Esophagus squamous epithelium (tissue), 5 donors: ENCODE results near the gene SPON1. TPM values are rescaled to one million over a fixed set of nuclear protein-coding genes. Genes with fewer than 3 reads are reported as not detected.

Experiments
- DNase-seq: peaks from one replicate; lab custom pipeline; 2025; lab: John Stamatoyannopoulos, UW
- H3K27ac ChIP-seq, 4 donors: fragments of 200-600 bp; sonication (generic); one replicate each; pipeline ENCODE4 v1.5.1; 2016 to 2019; ENCODE audit warnings: mild to moderate bottlenecking in 1 of 4
- H3K27me3 ChIP-seq, 4 donors: fragments of 200-600 bp; sonication (generic); 1 replicate in 3 of 4; 2 replicates in 1 of 4; pipeline versions ENCODE4 v1.5.1 to v1.6.0; 2017 to 2021; ENCODE audit warnings: antibody characterized with exemption in 1 of 4
- H3K36me3 ChIP-seq, 3 donors: fragments of 200-600 bp; sonication (generic); one replicate each; pipeline ENCODE4 v1.5.1; 2016 to 2019
- H3K4me1 ChIP-seq, 3 donors: fragments of 200-600 bp; sonication (generic); one replicate each; pipeline ENCODE4 v1.5.1; 2017 to 2019
- H3K4me3 ChIP-seq, 4 donors: fragments of 200-600 bp; sonication (generic); 1 replicate in 3 of 4; 2 replicates in 1 of 4; pipeline ENCODE4 v1.5.1; 2016 to 2019; ENCODE audit warnings: mild to moderate bottlenecking in 2 of 4, moderate library complexity in 1 of 4
- H3K9me3 ChIP-seq, 3 donors: fragments of 200-600 bp; sonication (generic); one replicate each; pipeline ENCODE4 v1.5.1; 2016 to 2019
- CTCF ChIP-seq, 6 experiments: fragments of 450-650 bp in 4 of 6; fragments of 200-600 bp in 2 of 6; sonication (generic) in 2 of 6; IDR thresholded peaks; one replicate each; pipeline ENCODE4 v1.5.1; 2016 to 2019; ENCODE audit warnings: antibody characterized with exemption in 6 of 6, mild to moderate bottlenecking in 4 of 6, moderate library complexity in 4 of 6
- POLR2A ChIP-seq, 4 donors: fragments of 450-650 bp; IDR thresholded peaks; one replicate each; pipeline ENCODE4 v1.6.1; 2017; ENCODE audit warnings: antibody characterized with exemption in 4 of 4, mild to moderate bottlenecking in 4 of 4, moderate library complexity in 3 of 4
- WGBS, 2 donors: methylation state at CpG; one replicate each; pipeline ENCODE4 v1.1.5; 2018; 5-methylcytosine and 5-hydroxymethylcytosine counted together
- intact Hi-C: fragments of 100-400 bp; cut with DNase I; formaldehyde crosslinking; loops from one replicate; pipeline ENCODE4 v1.15.0; 2022
- total RNA-seq, 4 donors: library from RNA; depleted of rRNA; stranded (reverse); fragments of >200 nt; gene quantifications; one replicate each; pipeline ENCODE4 v1.1.0, GENCODE V29; 2016
- donor health status: DM: yes; HTN: yes; CAD: no.

Gene SPON1
- total RNA-seq, 4 donors from 2014 or later = 1.6 to 44.4 (median 6.5) TPM

DNA sequence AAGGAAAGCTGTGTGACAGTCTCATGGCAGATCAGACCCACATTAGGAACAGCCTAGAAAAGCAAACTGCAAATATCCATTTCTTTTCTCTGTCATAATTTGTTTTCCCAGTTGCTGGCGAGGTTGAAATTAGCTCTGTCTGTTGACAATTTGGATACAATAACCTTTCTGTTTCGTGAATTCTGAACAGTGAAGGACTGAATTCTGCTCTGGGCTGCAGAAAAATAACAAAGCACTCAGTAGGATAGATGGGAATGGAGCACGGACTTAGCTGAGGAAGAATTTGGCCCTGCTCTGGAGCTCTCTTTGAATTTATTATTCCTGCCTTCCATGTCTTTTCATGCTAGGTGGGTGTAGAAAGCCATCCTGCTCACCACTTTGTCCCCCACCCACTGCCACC, 256.2 kb downstream of the SPON1 start:
- no peak overlapping the region for H3K4me3 ChIP-seq
- H3K4me1 ChIP-seq = peaks cover 0 to 4% (median 4%) of the 10 kb centered on the region in 3 donors
- no peak for DNase-seq
- intact Hi-C loops = no loop called here
- no peaks in the 10 kb centered on the region for H3K9me3 ChIP-seq
- 67 to 69% methylated on average over 3 of the region's 3 CpGs for whole genome bisulfite sequencing, 2 donors
- no peaks in the 10 kb centered on the region for H3K27me3 ChIP-seq
- H3K27ac ChIP-seq = no peak overlapping the region
- TF ChIP-seq CTCF (IDR thresholded peaks at IDR 0.05) (no peak), POLR2A (IDR thresholded peaks at IDR 0.05) (no peak)
- H3K36me3 ChIP-seq = no peaks in the 10 kb centered on the region

DNA sequence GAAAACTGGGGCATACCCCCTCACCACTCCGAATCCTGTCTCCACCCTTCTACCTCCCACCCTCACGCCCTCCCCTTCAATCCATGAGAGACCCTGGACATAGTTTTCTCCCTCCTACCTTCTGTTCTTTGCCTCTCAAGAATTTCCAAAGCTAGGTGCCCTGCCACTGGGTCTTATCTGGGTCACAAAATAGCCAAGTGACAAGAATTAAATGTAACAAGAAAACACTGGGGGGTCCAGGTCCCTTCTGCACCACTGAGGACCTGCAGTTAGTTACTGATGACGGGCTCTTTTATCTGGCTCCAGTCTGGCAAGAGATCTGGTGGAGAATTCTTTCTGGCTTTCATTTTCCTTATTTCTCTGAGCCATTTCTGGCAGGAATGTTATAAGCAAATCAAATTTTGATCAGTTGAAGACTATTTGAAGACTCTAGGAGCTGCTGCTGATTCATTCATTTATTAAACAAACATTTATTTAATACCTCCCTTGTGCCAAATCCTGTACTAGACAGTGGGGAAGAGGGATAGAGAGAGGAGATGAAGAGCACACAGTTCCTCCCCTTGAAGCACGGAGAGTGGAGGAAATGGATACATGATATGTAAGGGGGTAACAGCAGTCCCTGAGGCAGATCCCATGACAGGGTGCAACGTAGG, 261.2 kb downstream of the SPON1 start:
- intact Hi-C loops = no loop called here
- no peak for DNase-seq
- Histone ChIP-seq H3K36me3 (no peaks in the 10 kb centered on the region), H3K4me1 (peaks cover 0 to 12% (median 4%) of the 10 kb centered on the region in 3 donors), H3K27ac (no peak overlapping the region), H3K9me3 (peaks cover 0 to 7% (median 0%) of the 10 kb centered on the region in 3 donors), H3K27me3 (no peaks in the 10 kb centered on the region), H3K4me3 (no peak overlapping the region)
- 34 to 44% methylated on average over 5 of the region's 5 CpGs for WGBS, 2 donors
- TF ChIP-seq POLR2A (IDR thresholded peaks at IDR 0.05) (no peak), CTCF (IDR thresholded peaks at IDR 0.05) (no peak)

DNA sequence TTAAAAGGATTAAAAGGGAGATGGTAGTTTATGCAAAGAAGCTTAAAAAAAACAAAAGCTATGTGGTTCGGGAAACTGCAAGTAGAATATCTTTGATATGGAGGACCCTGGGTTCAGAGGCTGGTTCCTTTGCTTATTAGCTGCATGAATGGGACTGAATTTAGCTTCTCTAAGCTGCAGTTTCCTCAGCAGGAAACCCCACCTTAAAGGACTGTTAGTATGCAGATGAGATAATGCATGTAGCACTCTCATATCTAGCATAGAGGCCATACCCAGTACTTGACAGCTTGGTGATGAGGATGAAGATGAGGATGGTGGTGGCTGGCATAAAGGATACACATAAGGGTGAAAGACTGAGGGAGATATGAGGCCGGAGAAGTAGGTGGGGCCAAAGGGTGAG, 261.9 kb downstream of the SPON1 start:
- no peak overlapping the region for H3K4me3 ChIP-seq
- TF ChIP-seq CTCF (IDR thresholded peaks at IDR 0.05) (no peak), POLR2A (IDR thresholded peaks at IDR 0.05) (no peak)
- no peak for DNase-seq
- no peaks in the 10 kb centered on the region for H3K36me3 ChIP-seq
- H3K27ac ChIP-seq = no peak overlapping the region
- H3K27me3 ChIP-seq = no peaks in the 10 kb centered on the region
- peaks cover 0 to 12% (median 4%) of the 10 kb centered on the region in 3 donors for H3K4me1 ChIP-seq
- intact Hi-C loops = no loop called here
- peaks cover 0 to 7% (median 0%) of the 10 kb centered on the region in 3 donors for H3K9me3 ChIP-seq
- 53 to 59% methylated on average over 2 of the region's 2 CpGs for WGBS, 2 donors

DNA sequence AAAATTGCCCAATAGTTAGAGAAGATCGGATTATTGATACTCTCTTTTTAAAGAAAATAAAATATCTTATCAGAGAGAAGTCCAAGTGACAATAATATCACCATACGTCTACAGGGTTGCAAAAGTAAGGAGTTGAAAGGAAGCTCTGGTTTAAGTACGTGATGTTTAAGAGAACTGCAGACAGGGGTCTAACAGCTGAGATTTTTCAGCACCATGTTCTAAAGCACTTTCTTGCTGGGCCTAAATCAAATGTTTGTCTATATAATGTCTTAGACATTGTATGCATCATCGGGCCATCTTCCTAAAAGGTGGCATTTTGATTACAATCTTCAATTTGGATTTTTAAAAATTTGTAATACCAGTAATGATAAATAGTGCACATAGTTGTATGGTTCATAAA, 263.1 kb downstream of the SPON1 start:
- Histone ChIP-seq H3K4me3 (no peak overlapping the region), H3K27me3 (peaks cover 0 to 7% (median 0%) of the 10 kb centered on the region in 4 donors), H3K27ac (no peak overlapping the region), H3K4me1 (peaks cover 0 to 12% (median 4%) of the 10 kb centered on the region in 3 donors), H3K9me3 (peaks cover 0 to 7% (median 0%) of the 10 kb centered on the region in 3 donors), H3K36me3 (no peaks in the 10 kb centered on the region)
- TF ChIP-seq CTCF (IDR thresholded peaks at IDR 0.05) = no peak
- no peak for TF ChIP-seq POLR2A (IDR thresholded peaks at IDR 0.05)
- WGBS, 2 donors = 87 to 88% methylated on average over 4 of the region's 4 CpGs
- intact Hi-C loops = no loop called here
- no peak for DNase-seq

DNA sequence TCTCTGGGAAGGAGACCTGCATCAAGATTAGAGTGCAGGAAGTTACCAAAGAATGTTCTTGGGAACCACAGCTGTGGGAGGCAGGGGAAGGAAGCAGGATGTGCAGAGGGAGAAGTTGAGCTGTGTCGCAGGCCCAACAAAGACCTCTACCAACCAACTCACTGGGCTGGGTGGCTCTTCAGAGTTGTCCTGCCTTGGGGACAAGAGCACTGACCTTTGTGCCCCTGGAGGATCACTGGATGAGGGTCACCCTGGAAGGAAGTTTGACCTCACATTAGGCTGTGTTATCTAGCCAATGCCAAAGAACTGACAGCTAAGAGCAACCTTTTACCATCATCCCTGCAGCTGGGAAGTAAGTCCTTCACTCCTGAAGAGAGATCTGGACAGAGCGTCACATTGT, 265.8 kb downstream of the SPON1 start:
- H3K4me1 ChIP-seq = peaks cover 0 to 12% (median 4%) of the 10 kb centered on the region in 3 donors
- no peak overlapping the region for H3K4me3 ChIP-seq
- peaks cover 0 to 7% (median 0%) of the 10 kb centered on the region in 3 donors for H3K9me3 ChIP-seq
- no peaks in the 10 kb centered on the region for H3K36me3 ChIP-seq
- no peak overlapping the region for H3K27ac ChIP-seq
- intact Hi-C loops = no loop called here
- no peak for TF ChIP-seq POLR2A (IDR thresholded peaks at IDR 0.05)
- TF ChIP-seq CTCF (IDR thresholded peaks at IDR 0.05) = no peak
- 92% methylated on average over 1 of the region's 2 CpGs; no CpG with 5 or more reads in 1 of the 2 donors for WGBS, 2 donors
- no peak for DNase-seq
- peaks cover 0 to 12% (median 0%) of the 10 kb centered on the region in 4 donors for H3K27me3 ChIP-seq
